Panc1 (cell line): ENCODE results near the gene FAM149A. TPM values are rescaled to one million over a fixed set of nuclear protein-coding genes. Genes with fewer than 3 reads are reported as not detected.

Experiments used
- ATAC-seq: fragments of 200-7000 bp; cut with Tn5 transposase; 2 replicates; pipeline ENCODE4 v1.9.1; 2020; ENCODE audit warnings: mild to moderate bottlenecking, moderate library complexity
- Bru-seq: library from RNA; stranded (reverse); fragments of 400-500 nt; gene quantifications from one replicate; lab custom pipeline; 2021; lab: Mats Ljungman, UMichigan
- BruChase-seq, 2 experiments: library from RNA; stranded (reverse); fragments of 400-500 nt; gene quantifications; one replicate each; lab custom pipeline; 2021; lab: Mats Ljungman, UMichigan
- BruUV-seq: library from RNA; stranded (reverse); fragments of 400-500 nt; replicated peaks from 2 replicates; lab custom pipeline; 2021; lab: Mats Ljungman, UMichigan
- CTCF ChIA-PET: fragments of 300-600 bp; sonication (Branson Sonifier 250); formaldehyde crosslinking; loops from one replicate; lab custom pipeline; 2022; ENCODE audit warnings: antibody characterized with exemption; lab: Charles Lee
- POLR2A ChIA-PET: fragments of 300-600 bp; sonication (Branson Sonifier 250); formaldehyde crosslinking; loops from one replicate; lab custom pipeline; 2022; ENCODE audit warnings: antibody characterized with exemption; lab: Charles Lee
- DNase-seq: peaks from one replicate; pipeline ENCODE4 v3.0.0-alpha.2; 2010; ENCODE audit warnings: low read depth, low spot score
- H3K27ac ChIP-seq: 2 replicates; pipeline ENCODE4 v1.5.1; 2011; ENCODE audit warnings: mild to moderate bottlenecking, low read length, inconsistent platforms
- H3K27me3 ChIP-seq: fragments of 200-500 bp; sonication (Bioruptor generic); 2 replicates; pipeline ENCODE4 v1.6.0; 2014; ENCODE audit warnings: low read length, inconsistent platforms; ENCODE audit not compliant: control insufficient read depth, insufficient read depth
- H3K36me3 ChIP-seq: fragments of 200-500 bp; sonication (Bioruptor generic); 2 replicates; pipeline ENCODE4 v1.5.1; 2014; ENCODE audit warnings: inconsistent platforms, mild to moderate bottlenecking, low read length, moderate library complexity; ENCODE audit not compliant: control insufficient read depth, insufficient read depth
- H3K4me1 ChIP-seq: 2 replicates; pipeline ENCODE4 v1.5.1; 2011; ENCODE audit warnings: inconsistent platforms, mild to moderate bottlenecking, low read length, moderate library complexity; ENCODE audit not compliant: control insufficient read depth, insufficient read depth
- H3K4me3 ChIP-seq, 2 experiments: 2 replicates each; pipeline ENCODE4 v1.5.1; 2011 to 2012; ENCODE audit warnings: low read depth in 2 of 2, low read length in 2 of 2, mild to moderate bottlenecking in 2 of 2, inconsistent platforms in 1 of 2, moderate library complexity in 1 of 2
- H3K9me3 ChIP-seq: fragments of 200-500 bp; sonication (Bioruptor generic); 2 replicates; pipeline ENCODE4 v1.5.1; 2014; ENCODE audit warnings: low read depth, mild to moderate bottlenecking, inconsistent platforms, low read length, moderate library complexity; ENCODE audit not compliant: control insufficient read depth, insufficient read depth
- POLR2AphosphoS5 ChIP-seq: IDR thresholded peaks from 2 replicates; pipeline ENCODE4 v1.6.1; 2012; ENCODE audit warnings: mild to moderate bottlenecking, low read depth, low read length, moderate library complexity
- REST ChIP-seq, 2 experiments: IDR thresholded peaks; 2 replicates each; pipeline ENCODE4 v1.6.1; 2011 to 2012; ENCODE audit warnings: low read depth in 2 of 2, control low read depth in 1 of 2, low read length in 1 of 2, mild to moderate bottlenecking in 1 of 2, moderate library complexity in 1 of 2; ENCODE audit not compliant: insufficient read depth in 1 of 2
- TCF7L2 ChIP-seq: IDR thresholded peaks from 2 replicates; pipeline ENCODE4 v1.6.1; 2011; ENCODE audit warnings: mild to moderate bottlenecking, low read depth, low read length, inconsistent platforms
- in situ Hi-C: cut with HindIII; loops from 2 replicates; pipeline ENCODE4 v1.10.0; 2016; ENCODE audit warnings: low sequenced_read_pairs, low pct_unique_long_range_greater_than_20kb
- intact Hi-C: fragments of 100-400 bp; cut with micrococcal nuclease; formaldehyde crosslinking; loops from one replicate; pipeline ENCODE4 v1.10.0; 2022; ENCODE audit not compliant: unreplicated experiment
- long read RNA-seq: library from polyadenylated mRNA; unstranded; transcript quantifications from one replicate; pipeline ENCODE4 v2.0.0, GENCODE V29; 2021; ENCODE audit not compliant: unreplicated experiment
- polyA plus RNA-seq: library from polyadenylated mRNA; unstranded; fragments of >200 nt; gene quantifications from one replicate; pipeline ENCODE4 v1.2.1, GENCODE V29; 2012; ENCODE audit warnings: missing spikeins; ENCODE audit not compliant: insufficient read length
- total RNA-seq: library from RNA; stranded (reverse); gene quantifications from one replicate; pipeline ENCODE4 v1.2.1, GENCODE V29; 2021; ENCODE audit not compliant: unreplicated experiment
- TF ChIP-seq, protein P1 (sequence below): fragments of 450-650 bp; IDR thresholded peaks from 2 replicates; pipeline ENCODE4 v1.5.1; 2017; ENCODE audit warnings: mild to moderate bottlenecking

Gene FAM149A
- total RNA-seq = 0.13 TPM
- polyA plus RNA-seq = not detected
- Bru-seq, nascent RNA = percentile 11 among the genes with signal in this experiment
- percentile 11 among the genes with signal in this experiment for BruChase-seq, experiment 1, labeled RNA remaining after a 2-hour chase
- percentile 14 among the genes with signal in this experiment for BruChase-seq, experiment 2, labeled RNA remaining after a 6-hour chase
- long read RNA-seq = 0 reads

- no TSS peak for BruUV-seq
- no peaks in the 10 kb centered on the region for H3K4me1 ChIP-seq
- intact Hi-C loops = no loop called here
- DNase-seq (no peak), ATAC-seq (peak; percentile 69)
- CTCF ChIA-PET = no interaction called here
- in situ Hi-C loops = no loop called here
- no peaks in the 10 kb centered on the region for H3K9me3 ChIP-seq
- peaks cover 12% of the 10 kb centered on the region for H3K27me3 ChIP-seq
- TF ChIP-seq REST (IDR thresholded peaks at IDR 0.05; ENCODE audit: insufficient read depth in 1 of 2, low read depth in 2 of 2, low read length in 1 of 2) = no peak
- no peak within 1 kb of the TSS for H3K27ac ChIP-seq
- no peaks in the 10 kb centered on the region for H3K36me3 ChIP-seq
- peak within 1 kb of the TSS; percentile 8 to 15; a peak in 2 of 4 replicates for H3K4me3 ChIP-seq
- POLR2A ChIA-PET = no interaction called here
Measured at GRCh38 chr4:186104114-186104889, at the start of gene FAM149A. FAM149A (plus strand) TSS chr4:186104704.

GRCh38 chr4:186058253-186058979 is 46.1 kb upstream of the FAM149A start:
- intact Hi-C loops = no loop called here
- BruUV-seq = no TSS peak
- no peaks in the 10 kb centered on the region for H3K36me3 ChIP-seq

More at GRCh38 chr4:186058253-186058979, 46.1 kb upstream of the FAM149A start:
- Histone ChIP-seq H3K27ac (no peak overlapping the region), H3K27me3 (no peaks in the 10 kb centered on the region), H3K9me3 (no peaks in the 10 kb centered on the region), H3K4me3 (no peak overlapping the region), H3K4me1 (no peaks in the 10 kb centered on the region)
- POLR2A ChIA-PET = no interaction called here
- CTCF ChIA-PET = no interaction called here
- no peak for ATAC-seq
- DNase-seq = no peak
- in situ Hi-C loops = no loop called here
- TF ChIP-seq POLR2AphosphoS5 = no peak
- TF ChIP-seq, protein P1, sequence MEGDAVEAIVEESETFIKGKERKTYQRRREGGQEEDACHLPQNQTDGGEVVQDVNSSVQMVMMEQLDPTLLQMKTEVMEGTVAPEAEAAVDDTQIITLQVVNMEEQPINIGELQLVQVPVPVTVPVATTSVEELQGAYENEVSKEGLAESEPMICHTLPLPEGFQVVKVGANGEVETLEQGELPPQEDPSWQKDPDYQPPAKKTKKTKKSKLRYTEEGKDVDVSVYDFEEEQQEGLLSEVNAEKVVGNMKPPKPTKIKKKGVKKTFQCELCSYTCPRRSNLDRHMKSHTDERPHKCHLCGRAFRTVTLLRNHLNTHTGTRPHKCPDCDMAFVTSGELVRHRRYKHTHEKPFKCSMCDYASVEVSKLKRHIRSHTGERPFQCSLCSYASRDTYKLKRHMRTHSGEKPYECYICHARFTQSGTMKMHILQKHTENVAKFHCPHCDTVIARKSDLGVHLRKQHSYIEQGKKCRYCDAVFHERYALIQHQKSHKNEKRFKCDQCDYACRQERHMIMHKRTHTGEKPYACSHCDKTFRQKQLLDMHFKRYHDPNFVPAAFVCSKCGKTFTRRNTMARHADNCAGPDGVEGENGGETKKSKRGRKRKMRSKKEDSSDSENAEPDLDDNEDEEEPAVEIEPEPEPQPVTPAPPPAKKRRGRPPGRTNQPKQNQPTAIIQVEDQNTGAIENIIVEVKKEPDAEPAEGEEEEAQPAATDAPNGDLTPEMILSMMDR = no peak
- TF ChIP-seq TCF7L2 = no peak
